HG02938 (cell line): ENCODE data around the gene KIF1A.

Source experiments
- ATAC-seq: cut with Tn5 transposase; IDR thresholded peaks from one replicate; pipeline ENCODE4 v1.9.1; 2021; ENCODE audit warnings: mild to moderate bottlenecking, moderate library complexity; ENCODE audit not compliant: unreplicated experiment

KIF1A gene

GRCh38 chr2:240799033-240799820 is 20.8 kb downstream of the KIF1A start:
- no peak for ATAC-seq

- ATAC-seq: no peak
These were observed 21.6 kb downstream of the KIF1A start for GRCh38 chr2:240798327-240798905.

- no peak for ATAC-seq
These were observed 22.1 kb downstream of the KIF1A start for GRCh38 chr2:240797914-240798313.

GRCh38 chr2:240797500-240797895 is 22.5 kb downstream of the KIF1A start:
- ATAC-seq: no peak

- no peak for ATAC-seq
These were observed 23.2 kb downstream of the KIF1A start for GRCh38 chr2:240796543-240797499.

GRCh38 chr2:240795916-240796510 is 24.0 kb downstream of the KIF1A start:
- ATAC-seq: no peak

- ATAC-seq: no peak
These were observed 24.6 kb downstream of the KIF1A start for GRCh38 chr2:240795454-240795853.

GRCh38 chr2:240794178-240794721 is 25.8 kb downstream of the KIF1A start:
- no peak for ATAC-seq

- no peak for ATAC-seq
These were observed 26.5 kb downstream of the KIF1A start for GRCh38 chr2:240793313-240794177.

- ATAC-seq: no peak
These were observed 27.2 kb downstream of the KIF1A start for GRCh38 chr2:240792629-240793312.

GRCh38 chr2:240791821-240792628 is 28.0 kb downstream of the KIF1A start:
- no peak for ATAC-seq

- ATAC-seq: no peak
These were observed 28.7 kb downstream of the KIF1A start for GRCh38 chr2:240791221-240791800.

GRCh38 chr2:240790370-240791220 is 29.4 kb downstream of the KIF1A start:
- ATAC-seq: no peak

- ATAC-seq: no peak
These were observed 30.3 kb downstream of the KIF1A start for GRCh38 chr2:240789501-240790369.

GRCh38 chr2:240789051-240789453 is 31.0 kb downstream of the KIF1A start:
- no peak for ATAC-seq

GRCh38 chr2:240788482-240788881 is 31.5 kb downstream of the KIF1A start:
- no peak for ATAC-seq
